Mesothelial cell of epicardium (in vitro differentiated cells): Measurements from ENCODE around the gene CMTM4. TPM values are rescaled to one million over a fixed set of nuclear protein-coding genes. Genes with fewer than 3 reads are reported as not detected.
A peak's percentile ranks its signal among the peaks of the same experiment; 100 is the strongest.

Experiments
- DNase-seq, 2 experiments: peaks; one replicate each; pipeline ENCODE4 v3.0.0; 2021; ENCODE audit warnings: low spot score in 2 of 2; ENCODE audit not compliant: unreplicated experiment in 2 of 2
- H3K27ac Mint-ChIP-seq: 2 replicates; pipeline ENCODE4 v1.8.0; 2021; ENCODE audit warnings: mixed read lengths
- H3K27me3 Mint-ChIP-seq: 2 replicates; pipeline ENCODE4 v1.8.0; 2021; ENCODE audit warnings: low read depth, mixed read lengths
- H3K36me3 Mint-ChIP-seq: 2 replicates; pipeline ENCODE4 v1.8.0; 2021; ENCODE audit warnings: mixed read lengths
- H3K4me1 Mint-ChIP-seq: 2 replicates; pipeline ENCODE4 v1.8.0; 2021; ENCODE audit warnings: mixed read lengths
- H3K4me3 Mint-ChIP-seq: 2 replicates; pipeline ENCODE4 v1.8.0; 2021; ENCODE audit warnings: mild to moderate bottlenecking, moderate library complexity, mixed read lengths
- H3K9me3 Mint-ChIP-seq: 2 replicates; pipeline ENCODE4 v1.8.0; 2021; ENCODE audit warnings: mixed read lengths
- CTCF ChIP-seq: fragments of 200-600 bp; sonication (generic); IDR thresholded peaks from one replicate; pipeline ENCODE4 v1.5.0; 2021; ENCODE audit warnings: antibody characterized with exemption; ENCODE audit not compliant: unreplicated experiment
- total RNA-seq: library from RNA; stranded (reverse); gene quantifications from 3 replicates; pipeline ENCODE4 v1.2.1, GENCODE V29; 2021

Gene CMTM4
- total RNA-seq, 1 donor from 2014 or later, result 63.4 TPM

DNA sequence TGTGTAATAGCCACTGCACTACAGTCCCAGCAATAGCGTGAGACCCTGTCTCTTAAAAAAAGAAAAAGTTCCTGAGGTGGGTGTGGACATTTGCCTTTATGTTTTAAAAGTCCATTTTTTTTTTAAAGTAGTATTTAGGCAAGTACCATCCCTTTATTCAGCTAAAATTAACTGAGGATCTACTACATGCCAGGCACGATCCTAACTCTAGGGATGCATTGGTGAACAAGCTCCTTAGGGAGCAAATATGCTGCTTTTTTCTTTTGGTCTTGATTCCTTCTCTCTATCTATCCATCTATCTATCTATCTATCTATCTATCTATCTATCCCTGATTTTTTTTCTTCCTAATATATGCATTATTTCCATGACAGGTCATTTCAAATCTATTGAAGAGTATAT, 47.4 kb downstream of the CMTM4 start:
- H3K9me3 Mint-ChIP-seq, result no peaks in the 10 kb centered on the region
- TF ChIP-seq CTCF, result no peak
- H3K4me3 Mint-ChIP-seq, result no peak overlapping the region
- no peak for DNase-seq
- no peaks in the 10 kb centered on the region for H3K27me3 Mint-ChIP-seq
- H3K4me1 Mint-ChIP-seq, result peaks cover 10% of the 10 kb centered on the region
- no peak overlapping the region for H3K27ac Mint-ChIP-seq
- H3K36me3 Mint-ChIP-seq, result no peaks in the 10 kb centered on the region

DNA sequence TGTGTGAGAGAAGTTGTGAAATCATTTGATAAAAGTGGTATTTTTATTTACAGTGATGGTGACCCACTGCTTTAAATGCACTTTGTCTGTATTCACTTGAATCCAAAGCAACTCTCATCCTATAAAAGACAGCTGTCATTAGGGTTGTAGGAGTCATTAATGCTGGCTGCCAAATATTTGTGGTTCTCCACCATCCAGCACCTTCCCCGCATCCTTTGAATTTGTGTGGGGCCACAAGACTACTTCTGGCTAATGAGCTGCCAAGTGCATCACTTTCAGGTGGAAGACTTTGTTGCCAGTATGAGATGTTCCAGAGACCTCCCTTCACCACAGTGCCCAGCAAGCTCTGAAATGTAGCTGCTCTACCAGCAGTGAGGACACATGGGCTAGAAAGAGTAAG, 48.7 kb downstream of the CMTM4 start:
- Mint-ChIP-seq H3K27ac (no peak overlapping the region), H3K9me3 (no peaks in the 10 kb centered on the region), H3K4me3 (no peak overlapping the region), H3K27me3 (no peaks in the 10 kb centered on the region), H3K36me3 (no peaks in the 10 kb centered on the region), H3K4me1 (peaks cover 10% of the 10 kb centered on the region)
- DNase-seq, result no peak
- no peak for TF ChIP-seq CTCF

DNA sequence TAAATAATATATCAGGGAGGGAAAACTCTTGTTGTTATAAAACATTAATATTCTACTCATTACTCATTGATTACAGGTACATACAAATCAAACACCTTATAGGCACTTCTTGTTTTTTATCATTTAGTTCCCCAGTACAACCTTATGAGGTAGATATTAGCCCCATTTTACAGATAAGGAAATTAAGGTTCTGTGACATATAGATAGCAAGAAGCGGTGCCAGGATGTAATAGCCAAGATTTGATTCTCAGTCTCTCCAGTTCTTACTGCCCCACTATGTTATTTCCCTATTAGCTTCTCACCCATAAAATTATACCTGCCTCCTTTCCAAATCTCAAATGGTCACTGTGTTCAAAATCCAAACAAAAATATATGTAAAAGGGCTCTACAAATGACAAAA, 55.2 kb downstream of the CMTM4 start:
- Mint-ChIP-seq H3K27me3 (no peaks in the 10 kb centered on the region), H3K4me3 (no peak overlapping the region), H3K36me3 (no peaks in the 10 kb centered on the region), H3K9me3 (no peaks in the 10 kb centered on the region), H3K4me1 (peaks cover 12% of the 10 kb centered on the region), H3K27ac (no peak overlapping the region)
- TF ChIP-seq CTCF, result no peak
- no peak for DNase-seq

DNA sequence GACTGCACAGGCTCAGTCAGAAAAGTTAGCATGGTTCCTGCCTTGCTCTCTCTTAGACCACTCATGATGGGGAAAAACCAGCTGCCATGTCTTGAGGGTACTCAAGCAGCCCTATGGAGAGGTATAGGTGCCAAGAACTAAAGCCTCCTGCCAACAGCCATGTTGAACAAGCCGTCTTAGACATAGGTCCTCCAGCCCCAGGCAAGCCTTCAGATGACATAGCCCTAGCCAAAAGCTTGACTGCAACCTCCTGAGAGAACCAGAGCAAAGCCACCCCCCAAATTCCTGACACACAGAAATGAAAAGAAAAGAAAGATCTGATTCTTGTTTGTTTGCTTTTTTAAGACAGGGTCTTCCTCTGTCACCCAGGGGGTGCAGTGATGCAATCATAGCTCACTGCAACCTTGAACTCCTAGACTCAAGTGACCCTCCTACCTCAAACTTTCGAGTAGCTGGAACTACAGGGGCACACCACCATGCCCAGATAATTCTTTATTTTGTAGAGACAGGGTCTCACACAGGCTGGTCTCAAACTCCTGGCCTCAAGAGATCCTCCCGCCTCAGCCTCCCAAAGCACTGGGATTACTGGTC, 55.7 kb downstream of the CMTM4 start:
- H3K36me3 Mint-ChIP-seq, result no peaks in the 10 kb centered on the region

GRCh38 chr16:66639091-66639885, 57.3 kb downstream of the CMTM4 start:
- Mint-ChIP-seq H3K4me1 (peaks cover 12% of the 10 kb centered on the region), H3K36me3 (peaks cover 3% of the 10 kb centered on the region), H3K27me3 (no peaks in the 10 kb centered on the region), H3K27ac (peak overlapping the region; percentile 83), H3K9me3 (no peaks in the 10 kb centered on the region), H3K4me3 (no peak overlapping the region)
- no peak for TF ChIP-seq CTCF
- no peak for DNase-seq

More for the DNA sequence above, 55.7 kb downstream of the CMTM4 start:
- H3K4me3 Mint-ChIP-seq, result no peak overlapping the region
- H3K27ac Mint-ChIP-seq, result no peak overlapping the region
- no peaks in the 10 kb centered on the region for H3K27me3 Mint-ChIP-seq
- no peak for DNase-seq
- H3K4me1 Mint-ChIP-seq, result peaks cover 12% of the 10 kb centered on the region
- no peaks in the 10 kb centered on the region for H3K9me3 Mint-ChIP-seq
- TF ChIP-seq CTCF, result no peak
